Keratinocyte (primary cell): Measurements from ENCODE around the gene FPR3. TPM values are rescaled to one million over a fixed set of nuclear protein-coding genes. Genes with fewer than 3 reads are reported as not detected.

Source experiments
- DNase-seq: peaks from one replicate; pipeline ENCODE4 v3.0.0-alpha.2; 2011; ENCODE audit warnings: low read depth, missing footprints, low spot score
- FAIRE-seq: peaks from 2 replicates; lab custom pipeline; 2011; peaks lifted over from hg19 to GRCh38; lab: Jason Lieb, UNC
- H2AFZ ChIP-seq: 2 replicates; pipeline ENCODE4 v1.6.0; 2012; ENCODE audit warnings: low read length, control low read depth, inconsistent platforms; ENCODE audit not compliant: control insufficient read depth
- H3K27ac ChIP-seq: 2 replicates; pipeline ENCODE4 v1.5.1; 2011; ENCODE audit warnings: low read length; ENCODE audit not compliant: control insufficient read depth, insufficient read depth
- H3K27me3 ChIP-seq: 3 replicates; pipeline ENCODE4 v1.6.0; 2011; ENCODE audit warnings: low read length; ENCODE audit not compliant: control insufficient read depth, insufficient read depth; ENCODE audit errors: extremely low read depth
- H3K36me3 ChIP-seq, 2 experiments: 2 replicates in 1 of 2; 3 replicates in 1 of 2; pipeline ENCODE4 v1.5.1; 2011; ENCODE audit warnings: low read length in 2 of 2, mild to moderate bottlenecking in 1 of 2; ENCODE audit not compliant: control insufficient read depth in 2 of 2, insufficient read depth in 2 of 2; ENCODE audit errors: extremely low read depth in 1 of 2
- H3K4me1 ChIP-seq: 3 replicates; pipeline ENCODE4 v1.5.1; 2011; ENCODE audit warnings: low read length; ENCODE audit not compliant: control insufficient read depth, insufficient read depth; ENCODE audit errors: extremely low read depth
- H3K4me2 ChIP-seq: 3 replicates; pipeline ENCODE4 v1.6.0; 2011; ENCODE audit warnings: low read depth, low read length; ENCODE audit not compliant: control insufficient read depth, insufficient read depth; ENCODE audit errors: extremely low read depth
- H3K4me3 ChIP-seq, 3 experiments: fragments of 200-600 bp in 1 of 3; sonication (generic) in 1 of 3; 2 replicates in 2 of 3; 3 replicates in 1 of 3; pipeline ENCODE4 v1.5.1; 2011 to 2016; ENCODE audit warnings: low read length in 3 of 3, mild to moderate bottlenecking in 3 of 3, control low read depth in 2 of 3, inconsistent platforms in 1 of 3, low read depth in 1 of 3, mixed read lengths in 1 of 3, mixed run types in 1 of 3, moderate library complexity in 1 of 3; ENCODE audit not compliant: control insufficient read depth in 2 of 3, insufficient read depth in 2 of 3; ENCODE audit errors: extremely low read depth in 1 of 3
- H3K79me2 ChIP-seq: 2 replicates; pipeline ENCODE4 v1.6.0; 2012; ENCODE audit warnings: low read length; ENCODE audit not compliant: control insufficient read depth, insufficient read depth
- H3K9ac ChIP-seq: 3 replicates; pipeline ENCODE4 v1.6.0; 2011; ENCODE audit warnings: low read length; ENCODE audit not compliant: control insufficient read depth, insufficient read depth; ENCODE audit errors: extremely low read depth
- H3K9me1 ChIP-seq: 3 replicates; pipeline ENCODE4 v1.6.0; 2011; ENCODE audit warnings: low read length; ENCODE audit not compliant: control insufficient read depth, insufficient read depth; ENCODE audit errors: extremely low read depth
- H3K9me3 ChIP-seq: 2 replicates; pipeline ENCODE4 v1.5.1; 2012; ENCODE audit warnings: low read depth, low read length; ENCODE audit not compliant: control insufficient read depth
- H4K20me1 ChIP-seq: 3 replicates; pipeline ENCODE4 v1.6.0; 2011; ENCODE audit warnings: low read length; ENCODE audit not compliant: control insufficient read depth, insufficient read depth; ENCODE audit errors: extremely low read depth
- EZH2 ChIP-seq: IDR thresholded peaks from one replicate; pipeline ENCODE4 v1.6.1; 2012; ENCODE audit warnings: inconsistent platforms, mild to moderate bottlenecking, low read length, moderate library complexity
- dilution Hi-C: fragments of 300-500 bp; cut with MboI; formaldehyde crosslinking; loops from one replicate; pipeline ENCODE4 v1.7.0; 2020; ENCODE audit warnings: low sequenced_read_pairs; ENCODE audit not compliant: extremely low pct_ligation_motif_present
- polyA plus RNA-seq, 5 experiments: library from polyadenylated mRNA; depleted of rRNA in 3 of 5; stranded (reverse) in 3 of 5; stranded (forward) in 1 of 5; unstranded in 1 of 5; fragments of >200 nt; gene quantifications; 1 replicate in 1 of 5; 2 replicates in 3 of 5; 3 replicates in 1 of 5; pipeline versions ENCODE4 v1.2.1 to v1.2.3, GENCODE V29; 2011 to 2012; ENCODE audit warnings: missing spikeins in 2 of 5, low read depth in 1 of 5, low replicate concordance in 1 of 5
- TF ChIP-seq, protein P1 (sequence below), 3 experiments: IDR thresholded peaks in 1 of 3; conservative IDR thresholded peaks in 1 of 3; optimal IDR thresholded peaks in 1 of 3; 2 replicates in 2 of 3; 3 replicates in 1 of 3; pipeline versions ENCODE3 to v1.5.1; 2011; ENCODE audit warnings: low read length in 3 of 3, mild to moderate bottlenecking in 3 of 3, moderate library complexity in 2 of 3, control low read depth in 1 of 3, inconsistent platforms in 1 of 3; ENCODE audit not compliant: insufficient read depth in 2 of 3; ENCODE audit errors: extremely low read depth in 1 of 3

FPR3 gene
- polyA plus RNA-seq, 1 donor (not counting 4 experiments of a cell fraction or from before 2014, with no cell fraction given), result not detected

DNA sequence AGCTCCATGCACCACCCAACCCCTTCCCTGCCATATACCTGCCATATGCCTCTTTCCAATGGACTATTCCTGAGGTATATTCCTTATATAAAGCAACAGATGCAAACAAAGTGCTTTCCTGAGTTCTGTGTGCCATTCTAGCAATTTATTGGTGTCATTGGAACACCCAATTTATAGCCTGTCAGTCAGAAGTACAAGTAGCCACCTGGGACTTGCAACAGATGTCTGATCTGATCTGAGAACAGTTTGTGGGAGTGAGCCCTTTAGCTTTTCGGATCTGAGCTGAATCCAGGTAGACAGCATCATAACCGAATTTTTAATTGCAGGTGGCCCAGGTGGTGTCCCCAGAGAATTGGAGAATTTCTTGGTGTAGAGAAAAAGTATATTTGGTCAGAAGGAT lies 963 bp upstream of the FPR3 start:
- TF ChIP-seq EZH2, result no peak
- TF ChIP-seq, protein P1, sequence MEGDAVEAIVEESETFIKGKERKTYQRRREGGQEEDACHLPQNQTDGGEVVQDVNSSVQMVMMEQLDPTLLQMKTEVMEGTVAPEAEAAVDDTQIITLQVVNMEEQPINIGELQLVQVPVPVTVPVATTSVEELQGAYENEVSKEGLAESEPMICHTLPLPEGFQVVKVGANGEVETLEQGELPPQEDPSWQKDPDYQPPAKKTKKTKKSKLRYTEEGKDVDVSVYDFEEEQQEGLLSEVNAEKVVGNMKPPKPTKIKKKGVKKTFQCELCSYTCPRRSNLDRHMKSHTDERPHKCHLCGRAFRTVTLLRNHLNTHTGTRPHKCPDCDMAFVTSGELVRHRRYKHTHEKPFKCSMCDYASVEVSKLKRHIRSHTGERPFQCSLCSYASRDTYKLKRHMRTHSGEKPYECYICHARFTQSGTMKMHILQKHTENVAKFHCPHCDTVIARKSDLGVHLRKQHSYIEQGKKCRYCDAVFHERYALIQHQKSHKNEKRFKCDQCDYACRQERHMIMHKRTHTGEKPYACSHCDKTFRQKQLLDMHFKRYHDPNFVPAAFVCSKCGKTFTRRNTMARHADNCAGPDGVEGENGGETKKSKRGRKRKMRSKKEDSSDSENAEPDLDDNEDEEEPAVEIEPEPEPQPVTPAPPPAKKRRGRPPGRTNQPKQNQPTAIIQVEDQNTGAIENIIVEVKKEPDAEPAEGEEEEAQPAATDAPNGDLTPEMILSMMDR (optimal IDR thresholded peaks at IDR 0.05 in 1 of 3, IDR thresholded peaks at IDR 0.05 in 1 of 3, conservative IDR thresholded peaks at IDR 0.05 in 1 of 3; ENCODE audit: extremely low read depth in 1 of 3, insufficient read depth in 2 of 3, low read length in 3 of 3), result no peak
- no peak for FAIRE-seq
- no peak overlapping the region for H3K27ac ChIP-seq
- no peak overlapping the region for H3K9ac ChIP-seq
- H3K9me3 ChIP-seq, result no peaks in the 10 kb centered on the region
- H3K36me3 ChIP-seq, result no peaks in the 10 kb centered on the region
- no peaks in the 10 kb centered on the region for H3K79me2 ChIP-seq
- no peaks in the 10 kb centered on the region for H3K9me1 ChIP-seq
- dilution Hi-C loops, result no loop called here
- no peaks in the 10 kb centered on the region for H4K20me1 ChIP-seq
- H3K4me2 ChIP-seq, result no peak overlapping the region
- no peak for DNase-seq
- no peak overlapping the region for H3K4me3 ChIP-seq
- H3K27me3 ChIP-seq, result no peaks in the 10 kb centered on the region
- H3K4me1 ChIP-seq, result peaks cover under 1% of the 10 kb centered on the region
- H2AFZ ChIP-seq, result no peak overlapping the region

DNA sequence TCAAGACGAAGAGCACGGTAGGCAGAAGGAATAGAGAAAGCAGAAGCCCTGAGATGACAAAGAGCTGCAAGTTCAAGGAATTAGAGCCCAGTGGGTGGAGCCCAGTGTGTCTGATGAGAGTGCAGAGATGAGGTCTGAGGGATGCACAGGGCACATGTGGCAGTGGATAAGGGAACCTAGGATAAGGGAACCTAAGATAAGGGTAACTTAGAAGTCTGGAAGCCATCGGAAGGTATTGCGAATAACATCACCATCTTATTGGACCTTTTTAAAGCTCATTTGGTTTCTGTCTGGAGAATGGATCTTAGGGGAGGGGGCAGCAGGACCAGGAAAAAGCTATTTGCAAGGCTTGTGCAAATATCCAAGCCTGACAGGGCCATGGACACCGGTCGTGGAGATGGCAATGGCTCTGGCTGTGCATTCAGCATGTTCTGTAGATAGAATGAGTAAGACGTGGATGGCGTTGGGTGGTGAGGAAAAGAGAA lies 1.3 kb downstream of the FPR3 start:
- Histone ChIP-seq H2AFZ (no peak overlapping the region), H3K4me1 (peaks cover 7% of the 10 kb centered on the region), H3K36me3 (no peaks in the 10 kb centered on the region), H4K20me1 (no peaks in the 10 kb centered on the region), H3K27me3 (no peaks in the 10 kb centered on the region), H3K79me2 (no peaks in the 10 kb centered on the region), H3K9ac (no peak overlapping the region), H3K4me2 (no peak overlapping the region), H3K9me3 (no peaks in the 10 kb centered on the region), H3K27ac (no peak overlapping the region), H3K9me1 (no peaks in the 10 kb centered on the region), H3K4me3 (no peak overlapping the region)
- DNase-seq (no peak), FAIRE-seq (no peak)
- no peak for TF ChIP-seq EZH2
- TF ChIP-seq, protein P1 (optimal IDR thresholded peaks at IDR 0.05 in 1 of 3, IDR thresholded peaks at IDR 0.05 in 1 of 3, conservative IDR thresholded peaks at IDR 0.05 in 1 of 3; ENCODE audit: extremely low read depth in 1 of 3, insufficient read depth in 2 of 3, low read length in 3 of 3), result no peak
- dilution Hi-C loops, result no loop called here
